DOHH2 (cell line): Measurements from ENCODE around the gene ADI1.

Source experiments
- H3F3A ChIP-seq: fragments of 200-600 bp; sonication (generic), shearing (Covaris generic); 2 replicates; pipeline ENCODE4 v1.6.0; 2016; ENCODE audit warnings: antibody characterized with exemption, mild to moderate bottlenecking; ENCODE audit not compliant: control insufficient read depth, insufficient read depth
- H3K27ac ChIP-seq: fragments of 200-600 bp; sonication (generic); 2 replicates; pipeline ENCODE4 v1.5.1; 2014; ENCODE audit warnings: low read depth, mild to moderate bottlenecking, low read length, moderate library complexity
- H3K27me3 ChIP-seq: fragments of 200-600 bp; sonication (generic); 2 replicates; pipeline ENCODE4 v1.6.1; 2014; ENCODE audit warnings: mild to moderate bottlenecking, low read length, mixed read lengths; ENCODE audit not compliant: control insufficient read depth
- H3K36me3 ChIP-seq: fragments of 200-600 bp; sonication (generic); 2 replicates; pipeline ENCODE4 v1.6.1; 2014; ENCODE audit warnings: mild to moderate bottlenecking, low read length, moderate library complexity, mixed read lengths; ENCODE audit not compliant: control insufficient read depth
- H3K4me1 ChIP-seq: fragments of 200-600 bp; sonication (generic); 2 replicates; pipeline ENCODE4 v1.6.1; 2014; ENCODE audit warnings: mild to moderate bottlenecking, low read length, mixed read lengths; ENCODE audit not compliant: control insufficient read depth
- H3K4me2 ChIP-seq: fragments of 200-600 bp; sonication (generic); 2 replicates; pipeline ENCODE4 v1.6.0; 2014; ENCODE audit warnings: mild to moderate bottlenecking, low read length, moderate library complexity
- H3K4me3 ChIP-seq: fragments of 200-600 bp; sonication (generic); 2 replicates; pipeline ENCODE4 v1.5.1; 2014; ENCODE audit warnings: mild to moderate bottlenecking, low read length, mixed read lengths
- H3K79me2 ChIP-seq: fragments of 200-600 bp; sonication (generic); 2 replicates; pipeline ENCODE4 v1.6.1; 2014; ENCODE audit warnings: mild to moderate bottlenecking, low read length, mixed read lengths; ENCODE audit not compliant: control insufficient read depth
- H3K9me2 ChIP-seq: fragments of 200-600 bp; sonication (generic); replicated peaks from 2 replicates; pipeline ENCODE4 v1.6.1; 2014; ENCODE audit warnings: mild to moderate bottlenecking, low read length, mixed read lengths; ENCODE audit not compliant: control insufficient read depth
- H3K9me3 ChIP-seq: fragments of 200-600 bp; sonication (generic); 2 replicates; pipeline ENCODE4 v1.6.1; 2014; ENCODE audit warnings: antibody characterized with exemption, low read length, mixed read lengths; ENCODE audit not compliant: control insufficient read depth, insufficient read depth
- H4K20me1 ChIP-seq: fragments of 200-600 bp; sonication (generic); 2 replicates; pipeline ENCODE4 v1.6.0; 2014; ENCODE audit warnings: low read depth, mild to moderate bottlenecking, antibody characterized with exemption, low read length, moderate library complexity; ENCODE audit not compliant: control insufficient read depth, insufficient read depth
- CTCF ChIP-seq: fragments of 200-600 bp; sonication (generic); IDR thresholded peaks from one replicate; pipeline ENCODE4 v1.5.1; 2014; ENCODE audit warnings: antibody characterized with exemption, mild to moderate bottlenecking, low read depth, low read length; ENCODE audit not compliant: poor library complexity, severe bottlenecking
- EZH2phosphoT487 ChIP-seq: fragments of 200-600 bp; sonication (generic); IDR thresholded peaks from 2 replicates; pipeline ENCODE4 v1.6.1; 2017; ENCODE audit warnings: borderline replicate concordance, mild to moderate bottlenecking, antibody characterized with exemption, low read length, moderate library complexity, mixed read lengths

The ADI1 gene

GRCh38 chr2:3465844-3466481 lies 53.4 kb downstream of the ADI1 start:
- Histone ChIP-seq H3K27me3 (no peaks in the 10 kb centered on the region), H3K4me1 (peaks cover 20% of the 10 kb centered on the region), H3K4me3 (no peak overlapping the region), H3K9me2 (no peaks in the 10 kb centered on the region), H3K27ac (no peak overlapping the region), H4K20me1 (peaks cover 4% of the 10 kb centered on the region; the same call in 1 of the 2 replicates), H3F3A (0 out of 2 replicates have a peak, but pooled peaks cover 2% of the 10 kb centered on the region), H3K79me2 (no peaks in the 10 kb centered on the region), H3K36me3 (peaks cover 6% of the 10 kb centered on the region), H3K4me2 (no peak overlapping the region), H3K9me3 (no peaks in the 10 kb centered on the region)
- TF ChIP-seq CTCF = no peak
- TF ChIP-seq EZH2phosphoT487 = no peak

GRCh38 chr2:3465328-3465727 lies 54.0 kb downstream of the ADI1 start:
- Histone ChIP-seq H3K4me3 (no peak overlapping the region), H3K79me2 (no peaks in the 10 kb centered on the region), H3K4me1 (peaks cover 22% of the 10 kb centered on the region), H3K27ac (no peak overlapping the region), H3F3A (peaks cover 4% of the 10 kb centered on the region; the same call in 1 of the 2 replicates), H3K27me3 (no peaks in the 10 kb centered on the region), H3K4me2 (no peak overlapping the region), H3K9me3 (no peaks in the 10 kb centered on the region), H4K20me1 (peaks cover 4% of the 10 kb centered on the region; the same call in 1 of the 2 replicates), H3K9me2 (no peaks in the 10 kb centered on the region), H3K36me3 (peaks cover 6% of the 10 kb centered on the region)
- TF ChIP-seq EZH2phosphoT487 (no peak), CTCF (no peak)

GRCh38 chr2:3464401-3465005 lies 54.8 kb downstream of the ADI1 start:
- H3K36me3 ChIP-seq = peaks cover 6% of the 10 kb centered on the region
- H3K4me3 ChIP-seq = no peak overlapping the region
- no peaks in the 10 kb centered on the region for H3K9me3 ChIP-seq
- H4K20me1 ChIP-seq = peaks cover 4% of the 10 kb centered on the region; the same call in 1 of the 2 replicates
- peaks cover 4% of the 10 kb centered on the region; the same call in 1 of the 2 replicates for H3F3A ChIP-seq
- H3K4me2 ChIP-seq = no peak overlapping the region
- no peak overlapping the region for H3K27ac ChIP-seq
- TF ChIP-seq CTCF = no peak
- TF ChIP-seq EZH2phosphoT487 = no peak
- no peaks in the 10 kb centered on the region for H3K9me2 ChIP-seq
- no peaks in the 10 kb centered on the region for H3K27me3 ChIP-seq
- H3K4me1 ChIP-seq = peaks cover 22% of the 10 kb centered on the region
- H3K79me2 ChIP-seq = no peaks in the 10 kb centered on the region
